GM18520 (cell line): Measurements from ENCODE around the gene SP6.
A peak's percentile ranks its signal among the peaks of the same experiment; 100 is the strongest.

Experiments
- ATAC-seq: cut with Tn5 transposase; IDR thresholded peaks from one replicate; pipeline ENCODE4 v1.9.1; 2021; ENCODE audit not compliant: unreplicated experiment

The SP6 gene

DNA sequence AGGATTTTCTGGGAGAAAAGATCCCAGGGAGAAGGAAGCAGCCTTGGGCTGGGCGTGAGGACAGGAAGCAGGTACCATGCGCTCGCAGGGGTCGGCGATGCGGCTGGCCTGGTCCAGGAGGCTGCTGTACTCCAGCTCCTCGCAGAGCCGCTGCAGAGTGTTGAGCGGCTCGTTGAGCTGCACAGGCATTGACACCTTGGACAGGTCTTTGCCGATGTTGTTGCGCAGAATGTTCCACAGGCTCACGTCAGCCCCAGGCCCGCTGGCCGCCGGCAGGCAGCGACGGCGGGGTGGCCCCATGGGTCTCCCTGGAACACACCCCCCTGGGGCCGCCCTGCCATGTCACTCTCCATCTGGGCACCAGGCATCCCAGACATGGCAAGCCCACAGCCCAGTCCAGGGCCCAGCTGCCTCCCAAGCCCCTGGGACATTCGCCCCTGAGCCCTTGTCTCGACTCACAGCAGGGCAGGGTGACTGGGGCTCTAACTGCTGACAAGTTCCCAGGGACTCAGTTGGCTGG lies 37.4 kb downstream of the SP6 start:
- ATAC-seq: no peak

- ATAC-seq: no peak
These were observed 37.9 kb downstream of the SP6 start for GRCh38 chr17:47813077-47813476.

GRCh38 chr17:47812146-47812920 lies 38.6 kb downstream of the SP6 start:
- ATAC-seq: no peak

DNA sequence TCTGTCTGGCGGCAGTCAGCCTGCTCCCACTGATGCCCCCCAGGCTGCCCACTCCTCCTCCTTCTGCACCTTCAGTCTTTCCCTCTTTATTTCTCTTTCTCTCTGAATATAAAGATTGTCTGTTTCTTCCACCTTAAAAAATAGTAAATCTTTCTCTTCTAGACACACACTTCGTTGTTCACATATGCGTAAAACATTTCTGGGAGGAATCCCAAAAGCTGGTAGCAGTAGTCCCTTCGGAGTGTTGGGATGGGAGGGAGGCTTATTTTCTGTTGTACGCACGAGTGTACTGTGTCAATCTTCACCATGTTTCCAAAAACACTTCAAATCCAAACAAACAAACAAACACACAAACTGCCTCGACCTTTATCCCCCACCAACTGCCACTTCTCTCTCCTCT lies 39.3 kb downstream of the SP6 start:
- no peak for ATAC-seq

GRCh38 chr17:47810901-47811635 lies 39.9 kb downstream of the SP6 start:
- ATAC-seq: no peak

DNA sequence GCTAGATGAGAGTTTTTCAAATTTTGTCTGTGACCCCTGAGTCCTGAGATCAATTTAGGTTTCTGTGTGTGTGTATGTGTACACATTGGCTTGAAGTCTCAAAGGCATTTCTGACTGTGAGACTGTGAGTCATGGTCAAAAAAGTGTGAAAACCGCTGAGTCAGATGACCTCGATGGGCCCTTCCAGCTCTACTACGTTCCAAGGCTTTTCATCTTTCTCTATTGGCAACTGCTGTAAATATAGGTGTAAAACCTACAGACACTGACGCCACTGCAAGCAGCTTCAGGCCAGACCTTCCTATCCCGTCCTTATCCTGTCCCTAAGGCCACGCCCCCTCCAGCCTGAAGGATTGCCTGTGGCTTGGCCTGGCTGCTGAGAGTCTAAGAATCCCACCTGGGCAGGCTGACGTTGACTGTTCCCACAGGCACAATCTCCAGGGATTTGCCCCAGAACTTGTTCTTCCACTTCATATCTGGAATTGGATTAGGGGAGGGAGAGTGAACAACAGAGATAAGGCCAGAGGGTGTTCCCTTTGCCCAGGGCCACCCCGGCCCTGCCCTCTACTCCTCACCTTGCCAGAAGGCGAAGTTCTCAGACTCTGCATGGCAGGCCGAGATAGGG lies 40.7 kb downstream of the SP6 start:
- peak; percentile 76 for ATAC-seq

GRCh38 chr17:47808830-47809480 lies 42.0 kb downstream of the SP6 start:
- ATAC-seq: no peak

- ATAC-seq: no peak
These were observed 42.7 kb downstream of the SP6 start for GRCh38 chr17:47808036-47808829.

DNA sequence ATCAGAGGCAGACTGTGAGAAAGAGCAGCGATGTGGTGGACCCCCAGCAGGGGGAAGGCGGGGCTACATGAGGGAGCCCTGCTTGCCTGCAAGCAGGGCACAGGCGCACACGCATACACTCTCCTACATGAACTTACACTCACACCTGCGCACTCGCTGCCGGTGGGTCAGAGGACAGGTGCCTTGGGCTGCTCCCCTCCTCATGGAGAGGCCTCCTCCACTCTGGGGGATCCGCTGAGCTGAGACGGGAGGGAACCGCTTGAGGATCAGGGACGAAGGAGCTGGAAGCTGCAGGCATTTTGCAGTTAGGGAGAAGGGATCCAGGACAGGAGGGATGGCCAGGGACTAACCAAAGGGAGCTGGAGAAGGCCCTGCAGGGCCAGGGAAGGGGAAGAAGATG lies 43.5 kb downstream of the SP6 start:
- no peak for ATAC-seq

DNA sequence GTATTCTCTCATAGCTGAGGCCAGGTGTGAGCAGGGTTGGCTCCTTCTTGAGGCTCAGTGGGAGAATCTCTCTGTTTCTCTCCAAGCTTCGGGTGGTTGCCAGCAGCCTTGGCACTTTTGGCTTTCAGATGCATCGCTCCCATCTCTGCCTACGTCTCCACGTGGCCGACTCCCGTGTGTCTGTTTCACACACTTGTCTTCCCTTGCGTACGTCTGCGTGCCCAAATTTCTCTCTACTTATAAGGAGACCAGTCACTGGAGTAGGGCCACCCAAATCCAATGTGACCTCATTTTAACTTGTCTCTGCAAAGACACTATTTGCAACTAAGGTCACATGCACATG lies 44.1 kb downstream of the SP6 start:
- ATAC-seq: no peak

DNA sequence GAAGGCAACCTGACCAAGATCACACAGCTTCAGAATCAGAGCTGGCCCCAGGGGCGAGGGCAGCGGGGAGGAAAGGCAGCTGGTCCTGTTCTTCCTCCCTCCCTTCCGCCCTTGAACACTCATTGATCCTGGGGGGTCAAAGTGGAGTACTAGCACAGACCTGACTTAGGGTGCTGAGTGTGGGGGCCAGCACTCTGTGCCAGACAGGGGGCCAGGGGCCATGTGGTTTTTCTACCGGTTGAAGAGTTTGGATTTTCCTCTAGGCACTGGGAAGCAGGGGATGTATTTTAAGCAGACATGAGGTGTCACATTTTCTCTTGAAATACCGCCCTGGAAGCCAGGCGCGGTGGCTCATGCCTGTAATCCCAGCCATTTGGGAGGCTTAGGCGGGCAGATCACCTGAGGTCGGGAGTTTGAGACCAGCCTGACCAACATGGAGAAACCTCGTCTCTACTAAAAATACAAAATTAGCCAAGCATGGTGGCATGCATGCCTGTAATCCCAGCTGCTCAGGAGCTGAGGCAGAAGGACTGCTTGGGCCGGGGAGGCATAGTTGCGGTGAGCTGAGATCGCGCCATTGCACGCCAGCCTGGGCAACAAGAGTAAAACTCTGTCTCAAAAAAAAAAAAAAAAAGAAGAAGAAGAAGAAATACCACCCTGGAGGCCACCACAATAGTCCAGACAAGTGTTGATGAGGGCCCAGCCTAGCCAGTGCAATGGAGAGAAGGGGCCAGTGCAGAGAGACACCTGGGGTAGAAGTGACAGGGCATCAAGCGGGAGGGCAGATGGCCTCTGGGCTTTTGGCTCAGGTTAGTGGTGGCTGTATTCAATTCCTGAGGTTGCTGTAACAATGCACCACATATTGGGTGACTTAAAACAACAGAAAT lies 44.7 kb downstream of the SP6 start:
- no peak for ATAC-seq

GRCh38 chr17:47804461-47804860 lies 46.5 kb downstream of the SP6 start:
- ATAC-seq: no peak

DNA sequence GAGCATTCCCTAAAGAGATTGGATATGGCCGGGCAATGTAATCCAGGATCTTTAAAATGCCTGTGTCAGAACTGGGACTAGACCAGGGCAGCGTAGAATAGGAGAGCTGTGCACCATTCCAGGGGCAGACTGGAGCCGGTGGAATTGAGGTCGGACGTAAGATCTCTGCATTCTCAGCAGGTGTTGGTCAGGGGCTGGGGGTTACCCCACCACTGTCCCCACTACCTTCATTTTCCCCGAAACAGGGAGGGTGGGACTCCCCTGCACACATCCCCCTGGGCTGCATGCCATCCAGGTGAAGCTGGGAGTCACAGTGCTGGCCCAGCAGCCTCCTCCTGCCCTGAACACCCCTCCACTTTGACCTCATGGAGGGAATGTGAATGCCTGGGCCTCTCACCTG lies 47.2 kb downstream of the SP6 start:
- ATAC-seq: no peak

DNA sequence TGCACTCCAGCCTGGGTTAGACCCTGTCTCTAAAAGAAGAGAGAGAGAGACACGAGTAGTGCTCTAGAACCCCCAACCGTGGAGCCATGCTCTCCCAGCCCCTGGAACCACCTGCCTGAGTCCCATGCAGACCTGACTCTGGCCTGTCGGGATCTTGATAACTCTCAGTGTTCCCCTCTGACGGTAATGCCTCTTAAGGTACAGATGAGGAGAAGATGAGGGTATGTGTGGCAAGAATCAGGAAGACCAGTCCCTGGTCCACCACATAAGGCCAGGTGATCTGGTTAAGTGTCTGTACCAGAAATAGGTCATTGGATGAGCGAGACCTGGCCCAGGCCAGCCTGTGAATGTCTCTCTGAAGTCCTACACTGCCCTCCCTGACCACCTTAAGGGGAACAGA lies 47.8 kb downstream of the SP6 start:
- no peak for ATAC-seq

DNA sequence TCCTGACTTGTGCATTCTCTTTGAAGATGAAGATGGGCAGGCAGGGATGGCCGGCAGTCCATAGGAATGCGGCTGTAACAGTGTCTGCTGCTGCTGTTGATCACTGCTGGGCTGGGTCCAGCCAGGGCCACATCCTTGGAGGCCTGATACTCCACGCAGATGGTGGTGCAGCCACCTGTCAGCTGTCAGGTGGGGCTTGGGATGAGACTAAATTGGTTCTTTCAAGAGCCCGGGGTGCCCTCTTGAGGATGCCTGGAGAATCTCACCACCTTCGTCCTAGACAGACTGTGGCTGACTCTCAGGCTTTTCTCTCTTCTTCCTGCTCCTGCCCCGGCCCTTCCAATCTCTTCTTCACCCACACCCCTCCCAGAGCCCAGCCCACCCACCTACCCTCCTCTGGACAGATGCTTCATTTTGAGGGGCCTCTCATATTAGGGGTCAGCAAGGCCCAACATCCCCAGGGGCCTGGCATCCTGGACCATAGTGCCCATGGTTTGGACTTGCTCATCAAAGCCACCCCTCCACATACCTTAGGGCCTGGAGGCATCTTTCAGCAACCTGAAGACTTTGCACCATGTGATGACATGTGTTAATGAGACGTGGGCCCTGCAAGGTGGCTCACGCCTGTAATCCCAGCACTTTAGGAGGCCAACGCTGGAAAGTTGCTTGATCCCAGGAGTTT lies 48.5 kb downstream of the SP6 start:
- no peak for ATAC-seq

DNA sequence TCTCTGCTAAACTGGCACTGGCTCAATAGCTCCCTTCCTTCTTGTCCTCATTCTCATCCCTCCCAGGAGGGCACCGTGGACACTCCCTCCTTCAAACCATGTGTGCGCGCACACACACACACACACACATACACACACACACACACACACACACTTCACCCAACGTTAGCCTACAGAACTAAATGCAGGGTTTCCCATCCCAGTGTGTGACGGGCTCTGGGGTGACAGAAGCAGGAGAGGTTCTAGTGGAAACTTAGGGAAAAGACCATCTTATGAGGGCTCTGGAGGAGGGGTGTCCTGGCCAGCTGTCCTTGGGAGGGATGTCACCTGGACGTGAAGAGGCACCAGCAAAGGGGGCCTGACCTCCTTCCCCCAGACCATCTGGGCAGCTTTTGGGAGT lies 49.1 kb downstream of the SP6 start:
- ATAC-seq: no peak

GRCh38 chr17:47801176-47801765 lies 49.7 kb downstream of the SP6 start:
- no peak for ATAC-seq

DNA sequence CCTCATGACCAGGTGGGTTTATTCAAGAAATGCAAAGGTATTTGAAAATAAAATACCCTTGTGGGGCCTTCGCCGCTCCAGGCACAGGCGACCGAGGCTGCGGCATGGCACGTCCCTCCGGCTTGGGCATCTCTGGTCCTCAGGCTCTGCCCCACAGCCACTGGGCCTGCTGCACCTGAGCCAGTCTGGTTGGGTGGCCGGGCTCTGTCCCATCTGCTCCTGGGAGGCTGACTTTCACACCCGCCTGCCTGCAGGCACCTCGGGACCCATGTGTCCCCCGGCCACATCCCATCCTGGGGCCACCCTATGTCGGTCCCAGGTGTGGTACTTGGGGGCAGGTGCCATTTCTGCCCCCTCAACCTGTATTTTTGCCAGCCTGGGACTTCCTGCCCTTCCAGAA lies 50.3 kb downstream of the SP6 start:
- ATAC-seq: no peak

DNA sequence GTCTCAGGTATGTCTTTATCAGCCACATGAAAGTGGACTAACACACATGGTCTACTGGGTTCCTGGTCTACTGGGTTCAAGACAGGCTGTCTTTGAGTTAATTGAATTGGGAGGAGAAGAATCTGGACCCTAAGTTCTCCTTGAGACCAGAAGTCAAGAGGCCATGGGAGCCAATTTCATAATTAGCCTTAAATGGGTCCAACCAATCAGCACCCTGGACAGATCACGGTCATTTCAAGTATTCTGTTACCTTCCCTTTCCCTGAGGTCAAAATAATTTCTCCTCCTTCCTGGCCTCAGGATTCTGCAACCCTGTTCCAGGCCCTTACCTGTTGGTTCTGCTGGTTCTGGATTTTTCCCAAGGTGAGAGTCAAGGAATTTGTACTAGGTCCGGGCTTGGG lies 53.2 kb downstream of the SP6 start:
- no peak for ATAC-seq
